HG02943 (cell line): ENCODE measurements around the gene CAMK2N1.
"Not testable (repeated sequence)": the region's sequence is repeated elsewhere in the genome, so short reads cannot be mapped to it uniquely, and the experiment has no call there.

Source experiments
- ATAC-seq: cut with Tn5 transposase; IDR thresholded peaks from one replicate; pipeline ENCODE4 v1.9.1; 2021; ENCODE audit warnings: mild to moderate bottlenecking, low read depth, moderate library complexity; ENCODE audit not compliant: unreplicated experiment

The CAMK2N1 gene

GRCh38 chr1:20497506-20497905, 11.5 kb upstream of the CAMK2N1 start:
- no peak for ATAC-seq

- ATAC-seq = not testable (repeated sequence)
Measured at GRCh38 chr1:20496725-20497383, 10.8 kb upstream of the CAMK2N1 start.

GRCh38 chr1:20496241-20496661, 10.2 kb upstream of the CAMK2N1 start:
- no peak for ATAC-seq

- no peak for ATAC-seq
Measured at GRCh38 chr1:20495661-20496060, 9.7 kb upstream of the CAMK2N1 start.

- ATAC-seq = no peak
Measured at GRCh38 chr1:20494609-20495311, 8.8 kb upstream of the CAMK2N1 start.

- no peak for ATAC-seq
Measured at GRCh38 chr1:20493839-20494608, 8.0 kb upstream of the CAMK2N1 start.

GRCh38 chr1:20493309-20493708, 7.3 kb upstream of the CAMK2N1 start:
- no peak for ATAC-seq

GRCh38 chr1:20492751-20493150, 6.7 kb upstream of the CAMK2N1 start:
- no peak for ATAC-seq

GRCh38 chr1:20491866-20492265, 5.9 kb upstream of the CAMK2N1 start:
- ATAC-seq = no peak

GRCh38 chr1:20491178-20491577, 5.2 kb upstream of the CAMK2N1 start:
- no peak for ATAC-seq

- ATAC-seq = no peak
Measured at GRCh38 chr1:20487236-20487590, 1.2 kb upstream of the CAMK2N1 start.

- ATAC-seq = no peak
Measured at GRCh38 chr1:20486457-20487235, 636 bp upstream of the CAMK2N1 start.

GRCh38 chr1:20484519-20485462, 1.2 kb downstream of the CAMK2N1 start:
- no peak for ATAC-seq

- no peak for ATAC-seq
Measured at GRCh38 chr1:20483833-20484518, 2.0 kb downstream of the CAMK2N1 start.

- ATAC-seq = no peak
Measured at GRCh38 chr1:20483098-20483832, 2.7 kb downstream of the CAMK2N1 start.

GRCh38 chr1:20481643-20482498, 4.1 kb downstream of the CAMK2N1 start:
- ATAC-seq = no peak

- no peak for ATAC-seq
Measured at GRCh38 chr1:20480951-20481617, 4.9 kb downstream of the CAMK2N1 start.
